Muscle of leg (tissue), 11 donors: ENCODE measurements around the gene SCEL. TPM values are rescaled to one million over a fixed set of nuclear protein-coding genes. Genes with fewer than 3 reads are reported as not detected.

Experiments
- DNase-seq: peaks from one replicate; pipeline ENCODE4 v3.0.0; 2013
- H3K27ac ChIP-seq: one replicate; pipeline ENCODE4 v1.5.1; 2013; ENCODE audit warnings: mild to moderate bottlenecking, low read length, control low read depth
- H3K27me3 ChIP-seq: one replicate; pipeline ENCODE4 v1.6.1; 2013; ENCODE audit warnings: low read length; ENCODE audit not compliant: control insufficient read depth, insufficient read depth
- H3K36me3 ChIP-seq: one replicate; pipeline ENCODE4 v1.6.1; 2013; ENCODE audit warnings: low read length; ENCODE audit not compliant: control insufficient read depth, insufficient read depth
- H3K4me1 ChIP-seq: one replicate; pipeline ENCODE4 v1.6.1; 2013; ENCODE audit warnings: low read length; ENCODE audit not compliant: control insufficient read depth, insufficient read depth
- H3K4me3 ChIP-seq: one replicate; pipeline ENCODE4 v1.5.1; 2013; ENCODE audit warnings: low read length, control low read depth
- H3K9me3 ChIP-seq: replicated peaks from 2 replicates; pipeline ENCODE4 v1.6.1; 2013; ENCODE audit warnings: low read depth, low read length; ENCODE audit not compliant: control insufficient read depth
- WGBS: methylation state at CpG from one replicate; pipeline ENCODE4 v1.1.5; 2013; ENCODE audit warnings: missing lambda C conversion rate; ENCODE audit not compliant: insufficient coverage; 5-methylcytosine and 5-hydroxymethylcytosine counted together
- polyA plus RNA-seq, 8 donors: library from polyadenylated mRNA; unstranded; fragments of 120-200 nt; gene quantifications; one replicate each; pipeline versions ENCODE4 v1.2.1 to v1.2.3, GENCODE V29; 2013; ENCODE audit warnings: inconsistent platforms in 1 of 8, low replicate concordance in 1 of 8; ENCODE audit not compliant: insufficient read length in 8 of 8, insufficient read depth in 1 of 8
- total RNA-seq: library from RNA; stranded (reverse); fragments of 120-200 nt; gene quantifications from one replicate; pipeline ENCODE4 v1.2.4, GENCODE V29; 2013

Gene SCEL
- total and polyA plus RNA-seq, 9 donors = 0.04 to 13.6 (median 0.10) TPM; not detected in 2

- WGBS = 33% methylated on average over 1 of the region's 4 CpGs
- Histone ChIP-seq H3K27ac (no peak overlapping the region), H3K4me1 (no peaks in the 10 kb centered on the region), H3K4me3 (no peak overlapping the region), H3K36me3 (no peaks in the 10 kb centered on the region), H3K9me3 (no peaks in the 10 kb centered on the region), H3K27me3 (no peaks in the 10 kb centered on the region)
- no peak for DNase-seq
Measured at GRCh38 chr13:77519808-77520207, 15.7 kb upstream of the SCEL start.

GRCh38 chr13:77521194-77521593, 14.3 kb upstream of the SCEL start:
- no peaks in the 10 kb centered on the region for H3K27me3 ChIP-seq
- DNase-seq = no peak
- H3K27ac ChIP-seq = no peak overlapping the region
- no peaks in the 10 kb centered on the region for H3K36me3 ChIP-seq
- H3K4me1 ChIP-seq = no peaks in the 10 kb centered on the region
- no peak overlapping the region for H3K4me3 ChIP-seq
- no CpG with 5 or more reads among the region's 2 CpGs for WGBS
- H3K9me3 ChIP-seq = no peaks in the 10 kb centered on the region

- no peak for DNase-seq
- Histone ChIP-seq H3K36me3 (no peaks in the 10 kb centered on the region), H3K27ac (no peak overlapping the region), H3K27me3 (no peaks in the 10 kb centered on the region), H3K4me3 (no peak overlapping the region), H3K9me3 (no peaks in the 10 kb centered on the region), H3K4me1 (no peaks in the 10 kb centered on the region)
- WGBS = 50% methylated on average over 1 of the region's 3 CpGs
Measured at GRCh38 chr13:77521595-77522367, 13.7 kb upstream of the SCEL start.

GRCh38 chr13:77522444-77522843, 13.1 kb upstream of the SCEL start:
- Histone ChIP-seq H3K27ac (no peak overlapping the region), H3K36me3 (no peaks in the 10 kb centered on the region)
- WGBS = no CpG with 5 or more reads among the region's 3 CpGs

GRCh38 chr13:77523386-77523785, 12.1 kb upstream of the SCEL start:
- no peaks in the 10 kb centered on the region for H3K36me3 ChIP-seq
- no peaks in the 10 kb centered on the region for H3K9me3 ChIP-seq
- no peak overlapping the region for H3K27ac ChIP-seq
- WGBS = 100% methylated on average over 1 of the region's 4 CpGs
- no peak for DNase-seq
- no peaks in the 10 kb centered on the region for H3K4me1 ChIP-seq
- H3K4me3 ChIP-seq = no peak overlapping the region
- no peaks in the 10 kb centered on the region for H3K27me3 ChIP-seq

More at GRCh38 chr13:77522444-77522843, 13.1 kb upstream of the SCEL start:
- DNase-seq = no peak
- H3K27me3 ChIP-seq = no peaks in the 10 kb centered on the region
- no peak overlapping the region for H3K4me3 ChIP-seq
- H3K9me3 ChIP-seq = no peaks in the 10 kb centered on the region
- H3K4me1 ChIP-seq = no peaks in the 10 kb centered on the region

GRCh38 chr13:77523834-77524728, 11.4 kb upstream of the SCEL start:
- no peaks in the 10 kb centered on the region for H3K4me1 ChIP-seq
- H3K36me3 ChIP-seq = no peaks in the 10 kb centered on the region
- 100% methylated on average over 2 of the region's 3 CpGs for WGBS
- no peak for DNase-seq
- no peaks in the 10 kb centered on the region for H3K27me3 ChIP-seq
- H3K4me3 ChIP-seq = no peak overlapping the region
- H3K9me3 ChIP-seq = no peaks in the 10 kb centered on the region
- H3K27ac ChIP-seq = no peak overlapping the region

- H3K4me3 ChIP-seq = no peak overlapping the region
- WGBS = 88% methylated on average over 2 of the region's 3 CpGs
- H3K27me3 ChIP-seq = no peaks in the 10 kb centered on the region
- H3K9me3 ChIP-seq = no peaks in the 10 kb centered on the region
- no peak for DNase-seq
- no peak overlapping the region for H3K27ac ChIP-seq
- H3K36me3 ChIP-seq = no peaks in the 10 kb centered on the region
- H3K4me1 ChIP-seq = no peaks in the 10 kb centered on the region
Measured at GRCh38 chr13:77528414-77528813, 7.1 kb upstream of the SCEL start.

- 36% methylated on average over 3 of the region's 4 CpGs for WGBS
- Histone ChIP-seq H3K9me3 (no peaks in the 10 kb centered on the region), H3K27me3 (no peaks in the 10 kb centered on the region), H3K4me3 (no peak overlapping the region), H3K36me3 (no peaks in the 10 kb centered on the region), H3K27ac (no peak overlapping the region), H3K4me1 (no peaks in the 10 kb centered on the region)
- no peak for DNase-seq
Measured at GRCh38 chr13:77528834-77529500, 6.5 kb upstream of the SCEL start.

- WGBS = 88% methylated on average over 3 of the region's 4 CpGs
- no peak for DNase-seq
- Histone ChIP-seq H3K27ac (no peak overlapping the region), H3K9me3 (no peaks in the 10 kb centered on the region), H3K27me3 (no peaks in the 10 kb centered on the region), H3K4me3 (no peak overlapping the region), H3K36me3 (no peaks in the 10 kb centered on the region), H3K4me1 (no peaks in the 10 kb centered on the region)
Measured at GRCh38 chr13:77529501-77529840, 6.0 kb upstream of the SCEL start.

GRCh38 chr13:77530875-77531274, 4.6 kb upstream of the SCEL start:
- Histone ChIP-seq H3K36me3 (no peaks in the 10 kb centered on the region), H3K27ac (no peak overlapping the region), H3K4me1 (no peaks in the 10 kb centered on the region), H3K9me3 (no peaks in the 10 kb centered on the region), H3K27me3 (no peaks in the 10 kb centered on the region), H3K4me3 (no peak overlapping the region)
- DNase-seq = peak; percentile 72
